Type B pancreatic cell (in vitro differentiated cells): ENCODE data around the gene CD82. TPM values are rescaled to one million over a fixed set of nuclear protein-coding genes. Genes with fewer than 3 reads are reported as not detected.

Experiments used
- DNase-seq: peaks from one replicate; pipeline ENCODE4 v3.0.0; 2021; ENCODE audit warnings: mixed read lengths; ENCODE audit not compliant: unreplicated experiment; ENCODE audit errors: extremely low spot score
- H3K27ac Mint-ChIP-seq: 2 replicates; pipeline ENCODE4 v1.8.0; 2021; ENCODE audit warnings: mild to moderate bottlenecking, mixed read lengths
- H3K27me3 Mint-ChIP-seq: 2 replicates; pipeline ENCODE4 v1.8.0; 2021; ENCODE audit warnings: mixed read lengths
- H3K36me3 Mint-ChIP-seq: 2 replicates; pipeline ENCODE4 v1.8.0; 2021; ENCODE audit warnings: mixed read lengths
- H3K4me1 Mint-ChIP-seq: one replicate; pipeline ENCODE4 v1.8.0; 2021; ENCODE audit warnings: mixed read lengths; ENCODE audit not compliant: unreplicated experiment
- H3K4me3 Mint-ChIP-seq: 2 replicates; pipeline ENCODE4 v1.8.0; 2021; ENCODE audit warnings: mild to moderate bottlenecking, mixed read lengths
- H3K9me3 Mint-ChIP-seq: 2 replicates; pipeline ENCODE4 v1.8.0; 2021; ENCODE audit warnings: mixed read lengths
- CTCF ChIP-seq: fragments of 200-600 bp; sonication (generic); conservative IDR thresholded peaks from 2 replicates; pipeline ENCODE4 v1.5.0; 2021; ENCODE audit warnings: antibody characterized with exemption, mild to moderate bottlenecking
- total RNA-seq: library from RNA; stranded (reverse); gene quantifications from 2 replicates; pipeline ENCODE4 v1.2.1, GENCODE V29; 2021; ENCODE audit warnings: low replicate concordance

CD82 gene
- total RNA-seq, 1 donor from 2014 or later = 82.1 TPM

GRCh38 chr11:44568658-44569473 is 3.4 kb downstream of the CD82 start:
- Mint-ChIP-seq H3K36me3 (peaks cover 4% of the 10 kb centered on the region), H3K27ac (no peak overlapping the region), H3K4me3 (no peak overlapping the region), H3K27me3 (peaks cover 6% of the 10 kb centered on the region), H3K4me1 (peaks cover 44% of the 10 kb centered on the region), H3K9me3 (no peaks in the 10 kb centered on the region)
- TF ChIP-seq CTCF = no peak
- no peak for DNase-seq

- no peak overlapping the region for H3K4me3 Mint-ChIP-seq
- H3K4me1 Mint-ChIP-seq = peaks cover 42% of the 10 kb centered on the region
- no peaks in the 10 kb centered on the region for H3K9me3 Mint-ChIP-seq
- no peak for DNase-seq
- H3K36me3 Mint-ChIP-seq = peaks cover 4% of the 10 kb centered on the region
- no peak overlapping the region for H3K27ac Mint-ChIP-seq
- TF ChIP-seq CTCF = no peak
- H3K27me3 Mint-ChIP-seq = peaks cover 6% of the 10 kb centered on the region
These were observed 5.1 kb downstream of the CD82 start for GRCh38 chr11:44570411-44571155.

- H3K27ac Mint-ChIP-seq = no peak overlapping the region
- no peak for TF ChIP-seq CTCF
- peaks cover 6% of the 10 kb centered on the region for H3K27me3 Mint-ChIP-seq
- DNase-seq = no peak
- peaks cover 4% of the 10 kb centered on the region for H3K36me3 Mint-ChIP-seq
- H3K9me3 Mint-ChIP-seq = no peaks in the 10 kb centered on the region
- H3K4me1 Mint-ChIP-seq = peaks cover 41% of the 10 kb centered on the region
- no peak overlapping the region for H3K4me3 Mint-ChIP-seq
These were observed 6.4 kb downstream of the CD82 start for GRCh38 chr11:44571871-44572270.

GRCh38 chr11:44572436-44572835 is 7.0 kb downstream of the CD82 start:
- H3K4me1 Mint-ChIP-seq = peaks cover 38% of the 10 kb centered on the region
- H3K9me3 Mint-ChIP-seq = no peaks in the 10 kb centered on the region
- DNase-seq = no peak
- H3K4me3 Mint-ChIP-seq = no peak overlapping the region
- TF ChIP-seq CTCF = no peak
- H3K27me3 Mint-ChIP-seq = peaks cover 3% of the 10 kb centered on the region
- no peak overlapping the region for H3K27ac Mint-ChIP-seq
- H3K36me3 Mint-ChIP-seq = peaks cover 4% of the 10 kb centered on the region

GRCh38 chr11:44572884-44573283 is 7.4 kb downstream of the CD82 start:
- H3K4me3 Mint-ChIP-seq = no peak overlapping the region
- peaks cover 4% of the 10 kb centered on the region for H3K36me3 Mint-ChIP-seq
- H3K27ac Mint-ChIP-seq = no peak overlapping the region
- no peak for TF ChIP-seq CTCF
- DNase-seq = no peak
- peaks cover 2% of the 10 kb centered on the region for H3K27me3 Mint-ChIP-seq
- peaks cover 34% of the 10 kb centered on the region for H3K4me1 Mint-ChIP-seq
- H3K9me3 Mint-ChIP-seq = no peaks in the 10 kb centered on the region
